Measurements from ENCODE around the gene RBM4B.

Gene RBM4B

GRCh38 chr11:66705587-66706335 is 28.1 kb upstream of the RBM4B start:
- DNase-seq: no peak

GRCh38 chr11:66704659-66705360 is 27.1 kb upstream of the RBM4B start:
- no peak for DNase-seq

GRCh38 chr11:66701432-66702240 is 23.9 kb upstream of the RBM4B start:
- DNase-seq: no peak

- no peak for DNase-seq
Measured at GRCh38 chr11:66700742-66701141, 23.1 kb upstream of the RBM4B start.

- DNase-seq: no peak
Measured at GRCh38 chr11:66700337-66700736, 22.6 kb upstream of the RBM4B start.

GRCh38 chr11:66698491-66698890 is 20.8 kb upstream of the RBM4B start:
- DNase-seq: no peak

GRCh38 chr11:66697988-66698387 is 20.3 kb upstream of the RBM4B start:
- DNase-seq: no peak

GRCh38 chr11:66696146-66696545 is 18.5 kb upstream of the RBM4B start:
- no peak for DNase-seq

- DNase-seq: peak; percentile 79
Measured at GRCh38 chr11:66694732-66695207, 17.1 kb upstream of the RBM4B start.

GRCh38 chr11:66694056-66694410 is 16.3 kb upstream of the RBM4B start:
- DNase-seq: no peak

- DNase-seq: no peak
Measured at GRCh38 chr11:66693356-66694055, 15.8 kb upstream of the RBM4B start.

GRCh38 chr11:66692871-66693331 is 15.2 kb upstream of the RBM4B start:
- DNase-seq: no peak

- DNase-seq: no peak
Measured at GRCh38 chr11:66692446-66692845, 14.8 kb upstream of the RBM4B start.

- no peak for DNase-seq
Measured at GRCh38 chr11:66691311-66691980, 13.8 kb upstream of the RBM4B start.

GRCh38 chr11:66689661-66690590 is 12.2 kb upstream of the RBM4B start:
- DNase-seq: no peak

GRCh38 chr11:66688561-66689534 is 11.2 kb upstream of the RBM4B start:
- no peak for DNase-seq

- no peak for DNase-seq
Measured at GRCh38 chr11:66687831-66688281, 10.2 kb upstream of the RBM4B start.

- DNase-seq: no peak
Measured at GRCh38 chr11:66686801-66687750, 9.4 kb upstream of the RBM4B start.

All from CD4-positive, alpha-beta T cell treated with Interferon gamma for 1 hour (primary cell).